Glutamatergic neuron (in vitro differentiated cells): ENCODE results near the gene SMIM3. TPM values are rescaled to one million over a fixed set of nuclear protein-coding genes. Genes with fewer than 3 reads are reported as not detected.

Experiments
- total RNA-seq: library from RNA; stranded (reverse); fragmentation: NEBNext Ultra II Directional; extraction: Animal tissue kit (Norgen Biotek cat#: 25700); gene quantifications from one replicate; pipeline ENCODE4 v1.2.1, GENCODE V29; 2021; ENCODE audit not compliant: unreplicated experiment

SMIM3 gene
- total RNA-seq, 1 donor from 2014 or later, result 0.51 TPM

Other genes with a start within 250 kb of the SMIM3 start
- 16.1 TPM for gene SYNPO, start 138.1 kb upstream of the SMIM3 start, total RNA-seq
- gene MYOZ3, start 117.5 kb upstream of the SMIM3 start, total RNA-seq, result 0.64 TPM
- gene RBM22, start 77.7 kb upstream of the SMIM3 start, total RNA-seq, result 39.3 TPM
- 92.1 TPM for gene DCTN4, start 19.7 kb upstream of the SMIM3 start, total RNA-seq
- not detected for gene IRGM, start 67.8 kb downstream of the SMIM3 start, total RNA-seq
- 33.9 TPM for gene ZNF300, start 126.2 kb downstream of the SMIM3 start, total RNA-seq
- 20.4 TPM for gene GPX3, start 241.8 kb downstream of the SMIM3 start, total RNA-seq